Activated T-helper 1 cell treated with anti-CD3 and anti-CD28 coated beads, Interleukin-2, amount 50 U/mL, for 16 hours (primary cell): ENCODE measurements around the gene CEP68.
A peak's percentile ranks its signal among the peaks of the same experiment; 100 is the strongest.

Experiments used
- DNase-seq, 2 donors: peaks; one replicate each; pipeline ENCODE4 v3.0.0-alpha.2; 2020; ENCODE audit warnings: low read depth in 1 of 2, low spot score in 1 of 2

Gene CEP68

DNA sequence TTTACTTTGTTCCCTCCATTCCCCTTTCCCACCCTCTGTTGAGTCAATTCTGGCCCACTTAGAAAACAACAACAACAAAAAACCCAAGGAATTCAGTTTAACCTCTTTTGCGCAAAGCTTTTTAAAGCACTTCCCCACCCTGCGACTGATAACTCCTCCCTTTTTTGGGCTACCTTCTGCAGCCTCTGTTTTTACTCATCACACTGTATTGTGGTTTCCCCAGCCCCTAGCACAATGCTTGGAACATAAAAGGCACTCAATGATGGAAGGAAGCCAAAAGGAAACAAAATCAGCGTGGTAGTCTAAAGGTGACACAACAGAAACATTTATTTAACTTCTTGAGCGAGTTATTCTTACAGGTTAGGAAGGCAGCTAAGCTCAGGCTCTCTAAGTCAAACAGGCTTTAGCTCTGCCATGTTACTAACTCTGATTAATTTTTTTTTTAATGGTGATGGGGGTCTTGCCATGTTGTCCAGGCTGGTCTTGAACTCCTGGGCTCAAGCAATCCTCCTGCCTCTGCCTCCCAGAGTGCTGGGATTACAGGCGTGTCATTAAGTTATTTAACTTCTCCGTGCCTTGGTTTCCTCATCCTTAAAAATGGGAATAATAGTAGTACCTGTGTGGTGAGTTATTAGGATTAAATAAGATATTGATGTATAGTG is 1.3 kb downstream of the CEP68 start:
- peak in 1 of 2 donors; percentile 38 for DNase-seq

- DNase-seq, result no peak
These were observed 2.9 kb downstream of the CEP68 start for GRCh38 chr2:65059071-65059470.

GRCh38 chr2:65061146-65061909 is 5.1 kb downstream of the CEP68 start:
- DNase-seq, result no peak

- no peak for DNase-seq
These were observed 5.7 kb downstream of the CEP68 start for GRCh38 chr2:65061910-65062339.

DNA sequence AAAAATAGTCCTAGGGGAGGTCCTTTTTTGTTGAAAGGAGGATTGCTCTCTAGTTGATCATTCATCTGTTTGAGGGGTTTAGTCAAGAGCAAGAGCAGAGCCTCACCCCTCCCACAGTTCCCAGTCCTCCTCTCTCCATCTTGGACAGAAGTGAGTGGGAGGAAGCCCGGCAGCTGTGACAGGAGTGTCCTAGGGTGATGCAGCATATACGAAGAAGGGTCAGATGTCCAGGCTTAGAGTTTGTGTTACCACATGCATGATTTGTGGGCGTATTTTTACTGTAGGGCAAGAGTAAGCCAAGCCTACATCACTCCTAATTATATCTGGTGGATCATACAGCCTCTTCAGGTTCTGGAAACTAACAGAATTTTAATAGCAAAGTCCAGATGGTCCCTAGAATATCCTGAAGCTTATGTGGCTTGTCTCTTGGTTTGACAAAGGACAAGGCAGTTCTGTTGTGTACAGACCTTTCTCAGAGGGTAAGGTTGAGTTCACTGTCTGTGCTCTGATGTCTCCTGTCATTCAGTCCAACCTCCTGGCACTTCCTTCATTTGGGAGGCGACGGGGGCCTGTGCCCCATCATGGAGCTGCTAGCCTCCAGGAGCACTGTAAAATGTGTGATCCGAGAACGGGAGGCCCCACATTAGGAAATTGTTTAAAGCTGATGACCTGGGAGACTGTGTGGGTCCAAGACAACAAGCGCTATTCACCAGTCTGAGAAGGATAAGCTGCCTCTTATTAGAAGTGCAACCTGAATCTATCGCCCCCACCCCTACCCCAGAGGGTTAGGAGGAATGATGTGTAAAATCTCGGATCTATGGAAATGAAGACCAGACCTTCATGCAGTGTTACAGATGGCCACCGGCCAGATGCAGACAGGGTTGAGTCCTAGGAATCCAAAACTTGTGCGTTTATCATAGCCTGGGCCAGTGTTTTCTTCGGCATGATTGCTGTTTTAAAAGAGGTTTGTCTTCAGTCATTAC is 6.9 kb downstream of the CEP68 start:
- DNase-seq, result no peak

- DNase-seq, result peak in 1 of 2 donors; percentile 11
These were observed 8.7 kb downstream of the CEP68 start for GRCh38 chr2:65064728-65065552.

DNA sequence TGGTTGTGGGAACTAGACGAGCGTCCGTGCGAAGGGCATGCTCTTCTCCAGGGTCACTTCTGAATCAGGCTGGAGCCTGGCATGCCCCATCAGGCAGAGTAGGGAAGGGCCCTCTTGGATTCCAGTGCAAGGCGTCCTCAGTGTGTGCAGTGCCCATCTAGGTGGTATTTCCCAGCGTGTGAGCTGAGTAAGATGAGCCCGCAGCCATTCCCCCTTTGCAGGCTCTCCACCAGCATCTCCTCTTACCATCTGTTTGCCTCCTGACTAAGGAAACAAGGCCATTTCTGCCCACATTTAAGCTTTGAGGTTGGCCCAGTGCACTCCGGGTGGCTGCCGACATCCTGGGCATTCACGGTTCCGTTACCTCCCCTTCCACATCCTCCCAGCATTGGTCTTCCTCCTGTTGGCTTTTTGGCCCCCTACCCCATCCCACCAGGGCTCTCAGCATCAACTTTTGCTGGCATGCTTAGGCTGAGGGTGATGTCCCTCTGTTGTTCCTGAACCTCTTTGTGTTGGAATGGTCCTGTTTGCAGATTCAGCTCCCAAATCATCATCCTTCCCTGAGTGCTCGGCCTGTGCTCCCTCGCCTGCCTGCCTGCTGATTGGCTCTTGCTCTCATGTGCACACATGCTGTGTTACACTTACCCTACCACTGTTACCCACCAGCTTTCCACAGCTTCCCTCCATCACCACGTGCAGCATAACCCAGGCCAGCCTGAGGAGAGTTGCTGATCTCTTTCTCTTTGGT is 11.8 kb downstream of the CEP68 start:
- no peak for DNase-seq

GRCh38 chr2:65069439-65069824 is 13.2 kb downstream of the CEP68 start:
- no peak for DNase-seq

- no peak for DNase-seq
These were observed 14.1 kb downstream of the CEP68 start for GRCh38 chr2:65070172-65070830.

GRCh38 chr2:65070856-65071255 is 14.6 kb downstream of the CEP68 start:
- DNase-seq, result no peak

- DNase-seq, result no peak
These were observed 15.4 kb downstream of the CEP68 start for GRCh38 chr2:65071499-65072180.

DNA sequence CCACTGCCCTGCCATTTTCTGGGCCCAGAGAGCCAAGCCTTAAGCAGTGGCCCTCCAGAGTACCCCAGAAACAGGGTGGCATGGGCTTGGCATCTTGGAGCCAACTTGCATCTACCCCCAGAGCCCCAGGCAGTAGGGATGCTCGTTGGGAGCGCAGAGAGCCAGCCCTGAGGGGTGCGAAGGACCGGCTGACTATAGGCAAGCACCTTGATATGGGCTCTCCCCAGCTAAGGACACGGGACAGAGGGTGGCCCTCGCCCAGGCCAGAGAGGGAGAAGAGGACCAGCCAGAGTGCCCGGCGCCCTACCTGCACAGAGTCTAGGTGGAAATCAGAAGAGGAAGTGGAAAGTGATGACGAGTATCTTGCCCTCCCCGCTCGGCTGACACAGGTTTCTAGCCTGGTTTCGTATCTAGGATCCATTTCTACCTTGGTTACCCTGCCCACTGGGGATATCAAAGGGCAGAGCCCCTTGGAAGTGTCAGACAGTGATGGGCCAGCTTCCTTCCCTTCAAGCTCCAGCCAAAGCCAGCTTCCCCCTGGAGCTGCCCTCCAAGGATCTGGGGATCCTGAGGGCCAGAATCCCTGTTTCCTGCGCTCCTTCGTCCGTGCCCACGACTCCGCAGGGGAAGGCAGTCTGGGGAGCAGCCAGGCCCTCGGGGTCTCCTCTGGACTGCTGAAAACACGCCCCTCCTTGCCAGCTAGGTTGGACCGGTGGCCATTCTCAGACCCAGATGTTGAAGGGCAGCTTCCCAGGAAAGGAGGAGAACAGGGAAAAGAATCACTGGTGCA is 16.2 kb downstream of the CEP68 start:
- no peak for DNase-seq

DNA sequence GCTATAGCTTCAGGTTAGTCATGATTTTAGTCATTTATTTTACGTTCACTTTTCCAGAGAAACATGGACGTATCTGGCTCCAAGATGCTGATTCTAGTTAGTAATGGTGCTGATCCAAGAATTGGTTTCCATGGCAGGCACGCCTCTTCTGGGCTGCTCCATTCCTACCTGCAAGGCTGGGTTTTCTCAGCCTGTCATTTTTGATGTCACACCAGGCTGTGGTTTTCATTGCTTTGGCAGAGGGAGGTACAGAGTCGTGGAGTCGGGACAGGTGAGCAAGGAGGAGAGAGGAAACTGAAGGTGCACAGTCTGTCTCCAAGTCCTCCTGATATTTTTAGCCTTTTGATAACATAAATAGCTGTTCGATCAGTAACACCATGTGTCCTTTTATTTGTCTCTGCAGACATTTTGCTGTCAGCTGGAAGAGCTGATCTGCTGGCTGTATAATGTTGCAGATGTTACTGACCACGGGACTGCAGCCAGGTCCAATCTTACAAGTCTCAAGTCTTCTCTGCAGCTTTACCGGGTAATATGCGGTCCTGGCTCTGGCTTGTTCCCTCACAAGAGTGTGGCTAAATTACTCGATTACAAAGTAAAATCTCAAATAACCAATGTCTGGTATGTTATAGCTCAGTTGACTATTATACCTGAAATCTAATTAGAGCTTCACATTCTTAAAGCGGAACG is 17.8 kb downstream of the CEP68 start:
- DNase-seq, result no peak

GRCh38 chr2:65075176-65075575 is 19.0 kb downstream of the CEP68 start:
- DNase-seq, result no peak

GRCh38 chr2:65075605-65076344 is 19.6 kb downstream of the CEP68 start:
- no peak for DNase-seq

DNA sequence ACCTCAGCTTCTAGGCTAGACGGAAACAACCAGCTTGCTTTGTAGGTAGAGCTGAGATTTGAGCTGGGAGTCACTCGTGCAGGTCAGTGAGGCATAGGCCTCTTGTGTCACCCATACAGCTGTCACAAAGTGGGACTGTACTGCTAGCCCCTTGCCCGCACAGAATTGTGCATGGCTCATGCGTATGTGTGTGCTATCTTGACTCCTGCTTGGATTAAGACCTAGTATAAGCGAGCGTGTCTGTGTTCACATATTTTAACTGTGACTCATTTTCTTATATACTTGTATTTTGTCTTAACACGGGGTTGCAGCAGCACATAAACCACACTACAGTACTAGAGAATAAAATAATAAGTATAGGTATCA is 20.1 kb downstream of the CEP68 start:
- no peak for DNase-seq

GRCh38 chr2:65077898-65078297 is 21.7 kb downstream of the CEP68 start:
- DNase-seq, result no peak
